RPMI8226 (cell line): ENCODE results near the gene FCN3.
"Not testable (repeated sequence)": the region's sequence is repeated elsewhere in the genome, so short reads cannot be mapped to it uniquely, and the experiment has no call there.

Experiments
- DNase-seq: peaks from one replicate; pipeline ENCODE4 v3.0.0-alpha.2; 2015

Gene FCN3

DNA sequence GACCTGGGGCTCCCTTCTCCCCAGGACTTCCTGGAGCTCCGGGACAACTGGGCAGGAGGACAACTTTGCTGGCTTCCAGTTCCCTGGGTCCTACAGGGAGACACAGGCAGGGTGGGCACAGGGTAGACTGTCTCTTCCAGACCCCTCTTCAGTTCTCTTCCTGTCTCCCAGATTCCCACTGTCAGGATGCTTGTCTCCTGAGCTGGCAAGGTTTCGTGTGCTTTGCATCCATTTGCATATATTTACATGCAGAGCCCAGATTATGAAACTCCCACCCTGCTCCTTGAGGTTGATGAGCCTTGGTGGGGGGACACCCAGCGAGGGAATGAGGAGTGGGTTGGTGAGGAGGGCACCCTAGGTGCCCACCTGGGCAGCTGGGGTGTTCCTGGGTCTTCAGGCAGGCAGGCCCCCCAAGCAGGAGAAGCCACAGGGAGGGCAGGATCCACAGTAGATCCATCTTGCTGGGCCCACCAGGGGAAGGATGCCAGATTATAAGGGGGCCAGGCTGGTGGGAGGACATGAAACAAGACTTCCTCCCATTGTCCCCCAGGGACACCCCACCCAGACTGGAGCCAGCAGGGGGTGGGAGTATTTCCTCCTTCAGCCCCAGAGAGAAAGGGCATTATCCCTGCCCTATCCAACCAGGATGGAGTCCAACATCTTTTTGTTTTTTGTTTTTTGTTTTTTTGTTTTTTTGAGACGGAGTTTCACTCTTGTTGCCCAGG lies at the start of gene FCN3:
TSS of gene FCN3 (minus strand) at position 463 of the 725 bp plus-strand sequence. CDS start at position 457, 6 bp downstream.
- no peak for DNase-seq

DNA sequence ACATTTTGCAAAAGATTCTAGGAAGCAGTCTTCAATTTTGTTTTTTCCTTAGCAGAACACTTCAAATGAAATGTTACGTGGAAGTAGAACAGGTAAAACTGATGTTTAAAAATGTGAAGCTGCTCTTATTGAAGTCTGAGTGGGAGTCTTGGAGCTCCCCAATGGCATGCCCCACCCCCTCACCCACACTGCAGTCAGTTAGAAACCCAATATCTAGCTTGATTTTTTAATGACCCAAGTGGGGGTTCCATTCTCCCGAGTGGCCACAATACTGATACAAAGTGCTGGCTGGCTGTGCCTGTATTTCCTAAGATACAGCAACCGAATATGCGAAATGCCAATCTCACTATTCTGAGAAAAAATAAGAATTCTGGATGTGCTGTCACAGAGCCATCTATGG lies 49.1 kb upstream of the FCN3 start:
- DNase-seq = no peak

DNA sequence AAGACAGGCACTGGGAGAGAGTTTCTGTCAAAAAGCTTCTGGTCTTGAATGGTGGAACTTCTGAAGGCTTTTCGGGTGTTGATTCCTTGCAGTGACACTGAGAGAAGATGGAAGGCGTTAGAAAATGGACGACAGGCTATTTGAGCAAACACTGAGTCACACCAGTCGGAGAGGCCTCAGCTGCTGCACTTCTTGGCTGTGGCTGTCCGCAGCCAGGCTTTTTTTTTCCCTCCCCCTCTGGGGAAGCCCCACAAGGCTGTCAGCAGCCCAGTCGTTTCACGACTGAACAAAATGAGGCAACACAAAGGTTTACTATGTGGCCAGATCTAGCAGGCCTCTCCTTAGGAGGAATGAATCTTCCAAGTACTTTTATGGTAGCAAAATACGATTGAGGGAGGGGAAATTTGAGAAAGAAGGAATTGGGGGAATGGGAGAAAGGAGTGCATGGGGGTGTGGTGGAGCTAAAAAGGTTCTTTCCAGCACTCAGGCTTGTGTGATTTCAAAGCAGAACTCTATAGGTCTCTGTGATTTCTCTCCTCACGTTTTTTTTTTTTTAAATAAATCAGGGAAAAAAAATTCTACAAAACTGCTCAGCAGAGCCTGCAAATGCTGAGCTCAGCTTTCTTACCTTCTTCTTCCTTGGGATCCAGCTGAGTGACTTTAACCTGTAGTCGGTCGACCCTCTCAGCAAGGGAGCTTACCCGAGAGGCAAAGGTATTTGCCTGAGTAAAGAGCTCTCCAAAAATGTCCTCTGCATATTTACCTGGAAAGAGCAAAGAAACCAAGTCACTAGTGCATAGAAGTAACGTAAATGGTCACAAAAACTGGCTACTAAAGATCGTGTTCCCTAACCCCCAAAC lies 43.9 kb upstream of the FCN3 start:
- DNase-seq = no peak

DNA sequence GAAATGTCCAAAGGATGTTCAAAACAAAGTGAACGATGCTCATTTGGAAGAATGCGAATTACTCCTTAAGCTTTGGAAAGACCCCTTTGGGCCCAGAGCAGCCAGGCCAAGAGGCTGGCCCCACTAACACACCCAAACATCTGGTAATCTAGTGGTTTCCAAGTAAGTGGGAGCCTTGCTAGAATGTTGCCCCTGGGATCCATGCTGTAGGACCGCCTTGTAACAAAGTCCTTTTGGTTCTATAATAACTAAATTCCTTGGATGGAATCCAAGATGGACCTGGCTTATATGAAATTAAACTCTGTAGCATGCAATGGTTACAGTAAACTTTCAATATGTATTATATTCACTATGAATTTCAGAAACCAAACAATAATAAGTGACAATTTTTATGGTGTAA lies 43.1 kb upstream of the FCN3 start:
- DNase-seq = no peak

DNA sequence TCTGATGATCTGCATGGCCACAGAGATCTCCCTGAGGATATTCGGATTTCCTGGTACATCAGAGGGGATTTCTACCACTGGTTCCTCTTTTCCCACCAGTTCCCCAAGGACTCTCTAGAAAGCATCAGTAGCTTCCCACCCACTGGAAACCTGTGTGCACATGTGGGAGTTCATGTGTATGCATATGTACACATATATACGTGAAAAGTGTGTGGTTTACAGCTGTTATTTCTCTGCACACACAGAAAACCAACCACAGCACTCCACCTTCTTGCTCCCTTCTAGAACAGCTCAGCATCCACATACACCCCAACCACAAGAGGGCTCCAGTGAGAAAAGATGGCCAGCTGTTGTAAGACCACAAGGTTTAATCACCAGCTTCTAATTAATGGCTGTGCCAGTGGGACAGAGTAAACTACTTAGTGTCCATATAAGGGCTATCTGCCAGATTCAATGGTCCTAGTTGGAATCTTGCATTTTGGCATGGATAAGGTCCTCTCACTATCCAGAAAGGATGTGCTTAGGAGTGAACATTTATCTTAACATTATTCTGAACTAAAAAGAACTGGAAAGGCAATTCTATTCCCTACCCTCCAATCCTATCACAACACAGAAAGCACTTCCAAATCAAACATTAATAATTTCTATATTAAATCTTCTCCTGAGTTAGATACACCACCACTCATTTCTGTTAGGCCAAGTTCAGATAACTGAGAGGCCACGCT lies 41.9 kb upstream of the FCN3 start:
- peak; percentile 67 for DNase-seq

DNA sequence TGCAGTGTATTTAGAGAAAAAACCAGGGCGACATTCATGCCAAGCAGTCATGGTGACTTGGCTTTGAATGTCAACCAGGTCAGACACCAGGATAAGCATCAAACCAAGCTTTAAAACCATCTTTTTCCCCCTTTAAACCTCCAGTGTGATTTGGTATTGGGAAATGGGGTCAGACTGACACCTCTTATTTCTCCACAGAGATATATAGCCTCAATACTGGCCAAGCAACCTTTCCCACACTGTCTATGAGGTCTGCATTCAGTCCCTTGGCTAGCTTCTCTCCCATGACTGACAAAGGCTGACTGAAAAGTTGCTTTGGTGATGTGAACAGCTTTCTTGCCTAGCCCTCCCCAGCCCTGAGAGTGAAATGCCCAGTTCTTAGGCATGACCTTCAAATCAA lies 39.5 kb upstream of the FCN3 start:
- no peak for DNase-seq

DNA sequence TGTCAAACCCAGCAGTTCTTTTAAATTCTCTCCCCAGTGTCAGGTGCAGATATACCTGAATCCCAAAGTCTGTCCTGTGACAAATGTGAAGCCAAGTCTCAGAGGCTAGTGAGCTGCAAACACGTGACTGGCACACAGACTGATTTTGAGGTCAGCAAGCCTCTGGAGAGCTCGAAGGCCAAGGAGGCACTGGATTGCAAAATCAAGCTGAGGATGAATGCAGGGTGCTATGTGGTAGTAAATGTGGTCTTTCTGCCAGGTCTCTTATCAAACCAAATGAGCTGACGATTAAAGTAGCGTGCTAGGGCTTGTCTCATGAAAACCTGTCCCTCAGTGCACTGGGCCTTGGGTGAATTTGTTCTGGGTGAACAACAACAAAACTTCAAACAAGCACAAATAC lies 38.4 kb upstream of the FCN3 start:
- DNase-seq = no peak

DNA sequence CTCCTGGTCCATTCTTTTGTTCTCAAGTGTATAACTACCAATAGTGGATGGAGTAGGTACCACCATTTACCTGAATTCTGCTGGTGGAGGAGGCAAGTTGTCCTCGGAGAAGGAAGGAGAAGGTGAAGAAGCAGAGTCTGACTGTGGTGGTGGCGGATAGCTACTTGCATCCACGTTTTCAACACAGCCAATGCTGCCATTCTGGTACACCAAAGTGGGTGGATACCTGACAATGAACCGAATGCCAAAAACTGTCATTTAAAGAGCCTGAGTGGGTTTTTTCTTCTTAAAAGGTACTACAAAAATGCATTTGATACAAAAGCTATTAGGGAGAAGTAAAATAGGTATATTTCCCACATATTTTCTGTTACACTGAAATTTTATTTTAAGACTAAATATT lies 37.9 kb upstream of the FCN3 start:
- DNase-seq = no peak

DNA sequence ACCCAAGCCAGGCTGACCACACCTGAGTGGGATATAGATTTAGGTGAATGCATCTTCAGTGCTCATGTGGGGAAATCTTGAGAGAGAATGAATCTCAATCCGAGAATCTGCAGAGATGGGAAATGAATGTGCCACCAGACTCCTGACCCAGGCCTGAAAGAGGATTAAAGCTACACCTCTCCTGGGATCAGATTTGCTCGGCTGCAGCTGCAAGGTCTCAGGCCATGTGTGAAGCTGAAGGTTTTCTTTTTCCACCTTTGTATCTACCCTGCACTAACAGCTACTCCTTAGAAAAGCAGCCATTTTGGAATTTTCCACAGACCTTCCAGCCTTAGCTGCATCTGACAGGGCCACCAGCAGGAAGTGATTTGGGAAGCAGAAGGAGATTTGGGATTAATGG lies 36.1 kb upstream of the FCN3 start:
- DNase-seq = no peak

DNA sequence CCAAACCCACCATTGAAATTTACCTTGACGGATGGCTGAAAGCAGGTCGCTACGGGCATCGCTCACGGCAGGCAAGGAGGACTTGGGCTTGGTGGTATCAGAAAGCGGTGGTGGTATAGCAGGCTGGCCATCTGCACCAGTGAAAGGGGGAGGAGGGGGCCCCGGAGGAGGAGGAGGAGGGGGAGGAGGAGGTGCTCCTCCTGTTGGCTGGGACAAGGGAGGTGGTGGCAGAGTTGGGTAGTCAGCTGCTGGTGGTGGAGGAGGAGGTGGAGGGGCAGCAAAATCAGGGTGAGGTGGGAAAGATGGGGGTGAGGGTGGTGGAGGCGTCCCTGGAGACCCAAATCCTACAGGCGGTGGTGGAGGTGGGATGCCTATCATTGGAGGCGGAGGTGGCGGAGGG lies 35.0 kb upstream of the FCN3 start:
- no peak for DNase-seq

DNA sequence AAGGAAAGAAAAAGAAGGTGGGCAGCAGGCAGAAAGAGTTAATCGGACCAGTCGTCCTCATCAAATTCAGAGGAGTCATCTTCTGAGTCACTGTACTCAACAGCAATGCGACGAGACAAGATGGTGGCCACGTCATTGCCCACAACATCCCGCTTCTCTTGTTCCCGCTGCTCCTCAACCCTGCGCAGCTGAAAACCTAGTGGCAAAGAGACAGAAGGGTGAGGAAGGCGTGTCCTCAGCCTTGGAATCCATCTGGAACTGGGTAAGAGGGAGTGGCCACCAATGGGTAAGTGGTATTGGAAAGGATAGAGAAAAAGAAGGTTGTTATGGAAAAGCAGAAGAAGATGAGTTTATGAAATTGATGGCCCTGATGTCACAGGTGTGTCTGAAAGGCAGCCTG lies 33.5 kb upstream of the FCN3 start:
- no peak for DNase-seq

DNA sequence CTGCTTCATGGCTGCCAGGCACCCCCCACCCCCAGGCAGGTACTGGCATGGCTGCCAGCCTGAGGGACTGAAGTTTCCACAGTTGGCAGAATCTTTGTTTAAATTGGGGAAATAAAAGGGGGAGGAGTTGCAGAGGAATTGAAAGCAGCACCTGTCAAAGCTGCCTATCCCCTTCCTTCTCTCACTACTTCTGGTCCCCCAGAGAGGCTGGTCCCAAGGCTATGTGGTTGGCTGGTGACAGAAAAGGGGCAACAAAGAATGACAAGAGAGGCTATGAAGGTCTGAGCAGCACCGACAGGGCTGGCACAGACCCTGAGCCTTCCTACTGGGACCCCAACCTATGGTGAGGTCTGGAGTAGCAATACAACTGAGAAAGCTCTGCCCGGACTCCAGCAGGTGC lies 32.2 kb upstream of the FCN3 start:
- DNase-seq = not testable (repeated sequence)

DNA sequence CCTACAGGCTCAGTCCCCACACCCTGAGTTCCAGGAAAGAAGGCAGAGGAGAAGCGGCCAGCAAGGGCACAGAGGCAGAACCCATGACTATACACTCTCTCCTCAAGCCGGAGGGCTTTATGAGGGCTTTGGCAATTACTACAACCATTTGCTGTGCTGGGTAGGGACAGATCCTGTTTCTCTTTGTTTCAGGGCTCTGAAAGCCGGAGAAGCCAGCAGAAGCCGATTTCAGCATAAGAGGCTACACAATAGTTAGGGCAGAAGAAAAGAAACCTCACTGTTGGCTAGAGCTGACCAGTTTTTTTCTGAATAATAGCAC lies 31.7 kb upstream of the FCN3 start:
- no peak for DNase-seq

DNA sequence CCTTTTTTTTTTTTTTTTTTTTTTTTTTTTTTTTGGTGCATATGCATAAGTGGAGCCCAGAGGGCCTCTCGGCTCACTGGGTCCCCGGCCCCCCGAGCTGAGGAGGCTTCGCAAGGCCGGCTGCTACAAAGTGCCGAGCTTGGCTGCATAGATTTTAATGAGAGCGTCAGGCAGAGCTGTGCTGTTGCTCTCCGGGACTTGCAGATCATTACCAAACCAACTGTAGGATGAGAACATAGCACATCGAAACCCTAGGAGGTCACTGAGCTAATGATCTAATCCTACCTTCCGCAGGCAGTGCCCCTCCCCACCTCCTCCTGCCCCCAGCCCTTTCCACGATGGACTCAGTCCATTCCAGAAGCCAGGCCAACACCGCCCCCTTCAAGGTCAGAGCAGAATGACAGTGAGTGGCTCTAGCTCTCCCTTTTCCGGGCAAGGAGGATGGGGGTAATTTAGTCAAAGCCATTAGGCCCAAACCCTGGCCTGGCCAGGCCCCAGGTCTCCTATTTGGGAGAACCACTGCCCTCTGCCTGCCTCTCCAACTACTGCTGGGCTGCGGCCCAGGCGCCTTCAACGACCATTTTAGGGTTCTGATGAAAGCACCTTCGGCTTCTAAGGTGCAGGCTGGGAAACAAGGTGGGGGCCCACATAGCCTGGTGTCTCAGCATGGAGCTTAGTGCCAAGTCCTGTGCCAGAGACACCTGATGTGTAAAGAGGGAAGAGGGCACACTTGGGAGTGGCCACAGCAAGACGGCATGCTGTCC lies 31.2 kb upstream of the FCN3 start:
- not testable (repeated sequence) for DNase-seq

DNA sequence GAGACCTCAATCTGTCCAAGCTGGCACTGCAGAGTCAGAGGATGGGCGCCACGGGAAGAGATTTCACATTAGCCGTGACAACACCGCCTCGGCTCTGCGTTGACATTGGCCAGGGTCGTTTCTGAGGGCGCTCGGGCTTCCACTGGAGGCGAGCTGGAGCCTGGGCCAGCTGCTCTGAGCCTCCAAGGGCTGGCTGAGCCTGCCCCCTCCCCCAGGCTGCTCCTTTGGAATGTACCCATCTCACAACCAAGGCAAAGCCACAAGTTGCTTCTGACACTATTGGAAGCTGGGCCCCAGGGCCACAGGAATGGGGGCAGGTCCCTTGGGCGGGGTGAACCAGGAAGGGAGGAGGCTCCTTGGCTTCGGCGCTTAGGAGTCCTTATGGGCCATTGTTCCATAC lies 30.4 kb upstream of the FCN3 start:
- no peak for DNase-seq

DNA sequence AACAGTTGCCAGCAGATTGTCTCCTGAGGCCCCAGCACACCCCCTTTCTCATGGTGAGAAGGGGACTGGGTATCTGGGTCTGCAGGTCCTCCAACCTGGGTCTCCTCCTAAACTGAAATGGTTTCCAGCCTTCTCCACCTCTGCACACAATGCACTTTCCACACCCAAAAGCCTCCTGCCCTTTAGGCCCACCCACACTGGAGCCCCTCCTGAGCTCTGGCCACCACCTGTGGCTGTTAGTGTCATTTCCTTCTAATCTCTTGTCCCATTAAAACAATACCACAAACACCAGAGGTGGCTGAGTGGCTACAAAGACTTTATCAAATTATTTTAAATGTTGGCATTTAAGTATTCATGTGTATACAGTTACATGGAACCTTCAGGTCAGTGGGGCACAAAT lies 29.3 kb upstream of the FCN3 start:
- no peak for DNase-seq

DNA sequence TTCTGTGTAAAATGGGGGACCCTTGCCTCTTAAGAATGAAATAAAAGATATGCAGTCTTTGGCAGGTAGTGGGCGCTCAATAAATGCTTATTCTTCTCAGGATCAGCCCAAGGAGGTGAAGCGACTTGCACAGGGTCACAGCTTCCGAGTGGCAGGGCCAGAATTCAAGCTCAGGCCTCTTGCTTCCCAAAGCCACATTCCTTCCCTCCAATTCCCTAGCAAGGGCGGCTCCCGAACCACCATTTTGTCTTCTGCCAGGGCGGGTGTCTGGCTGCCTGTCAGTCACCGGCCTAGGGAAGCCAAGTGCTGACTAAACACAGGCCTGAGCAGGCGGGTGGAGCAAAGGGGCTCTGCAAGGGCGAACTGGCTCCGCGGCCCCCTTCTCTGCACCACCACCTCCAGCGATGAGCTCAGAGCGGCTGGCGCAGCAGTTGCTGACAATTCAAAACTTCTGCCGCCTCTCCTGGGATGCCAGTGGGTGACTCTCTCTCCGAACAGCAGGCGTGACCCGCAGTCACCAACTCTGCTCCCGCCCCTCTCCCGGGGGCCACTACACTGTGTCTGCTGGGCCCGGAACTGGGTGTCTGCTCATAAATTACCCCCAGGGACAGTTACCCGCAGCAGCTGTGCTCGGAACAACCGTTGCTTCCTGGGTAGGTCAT lies 28.6 kb upstream of the FCN3 start:
- no peak for DNase-seq

DNA sequence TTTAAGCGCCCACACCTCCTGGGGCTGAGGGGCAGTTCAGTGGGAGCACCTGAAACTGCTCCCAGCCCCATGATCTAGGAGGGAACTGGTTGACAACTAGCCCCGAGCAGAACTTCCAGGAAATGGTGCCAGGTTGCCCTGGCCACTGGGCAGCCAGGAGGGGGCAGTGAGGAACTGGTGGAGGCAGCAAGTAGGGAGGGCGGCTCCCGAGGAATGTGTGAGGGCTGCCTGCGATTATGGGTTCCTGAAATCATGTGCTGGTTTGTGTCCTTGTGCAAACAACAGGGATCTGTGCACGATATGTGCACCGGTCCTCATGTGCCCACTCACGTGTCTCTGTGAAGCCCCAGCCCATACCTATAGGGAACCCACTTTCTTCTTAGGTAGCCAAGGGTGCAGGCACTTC lies 27.7 kb upstream of the FCN3 start:
- DNase-seq = no peak

DNA sequence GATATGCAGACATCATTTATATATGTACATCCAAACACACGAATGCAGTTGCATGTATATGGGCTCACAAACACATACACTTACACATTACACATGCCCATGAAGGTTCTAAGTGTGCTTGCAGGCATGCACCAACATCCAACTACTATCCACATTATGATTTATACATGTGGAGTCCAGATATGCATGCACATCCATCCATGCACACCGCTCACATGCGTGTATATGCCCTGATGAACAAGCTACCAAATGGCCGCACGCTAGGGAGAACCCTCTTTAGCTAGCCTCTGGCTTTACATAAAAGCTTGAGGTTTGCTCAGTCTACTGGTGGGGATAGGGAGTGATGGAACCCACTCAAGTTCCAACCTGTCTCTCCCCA lies 26.3 kb upstream of the FCN3 start:
- DNase-seq = no peak

DNA sequence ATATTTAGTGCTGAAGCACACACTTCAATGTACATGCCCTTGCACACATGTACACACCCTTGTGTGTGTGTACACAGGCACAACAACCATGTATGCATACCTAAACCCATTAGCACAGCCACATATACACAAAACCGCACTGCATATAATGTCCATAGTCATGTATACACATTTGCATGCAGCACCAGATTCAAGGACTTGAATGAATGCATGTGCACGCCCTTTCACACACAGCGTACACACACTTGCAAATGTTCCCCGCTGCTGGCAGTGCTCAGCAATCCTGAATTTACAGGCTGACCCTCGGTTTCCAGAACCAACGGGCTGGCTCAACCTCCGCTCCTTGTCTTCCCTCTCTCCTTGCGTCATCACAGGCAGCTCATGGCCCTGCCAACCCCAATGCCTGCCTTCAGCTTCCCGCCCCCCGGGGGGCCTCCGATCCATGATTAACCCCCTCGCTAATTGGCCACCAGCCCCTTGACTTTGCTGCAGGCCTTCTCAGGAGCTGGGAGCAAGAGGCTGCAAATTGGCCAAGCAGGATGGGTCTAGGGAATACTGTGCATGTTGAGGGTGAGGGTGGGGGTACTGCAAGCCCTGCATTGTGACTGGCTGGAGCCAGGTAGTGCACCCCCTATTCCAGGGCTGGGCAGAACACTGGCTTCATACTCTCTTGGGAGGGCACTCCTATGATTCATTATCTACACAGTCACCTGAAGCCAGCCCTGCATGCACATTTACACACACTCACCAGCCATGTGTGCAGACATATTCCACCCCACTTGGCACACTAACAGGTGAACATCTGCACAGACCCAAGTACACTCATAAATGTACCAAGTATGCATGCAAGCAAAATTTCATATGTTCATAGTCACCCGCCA lies 25.7 kb upstream of the FCN3 start:
- no peak for DNase-seq

DNA sequence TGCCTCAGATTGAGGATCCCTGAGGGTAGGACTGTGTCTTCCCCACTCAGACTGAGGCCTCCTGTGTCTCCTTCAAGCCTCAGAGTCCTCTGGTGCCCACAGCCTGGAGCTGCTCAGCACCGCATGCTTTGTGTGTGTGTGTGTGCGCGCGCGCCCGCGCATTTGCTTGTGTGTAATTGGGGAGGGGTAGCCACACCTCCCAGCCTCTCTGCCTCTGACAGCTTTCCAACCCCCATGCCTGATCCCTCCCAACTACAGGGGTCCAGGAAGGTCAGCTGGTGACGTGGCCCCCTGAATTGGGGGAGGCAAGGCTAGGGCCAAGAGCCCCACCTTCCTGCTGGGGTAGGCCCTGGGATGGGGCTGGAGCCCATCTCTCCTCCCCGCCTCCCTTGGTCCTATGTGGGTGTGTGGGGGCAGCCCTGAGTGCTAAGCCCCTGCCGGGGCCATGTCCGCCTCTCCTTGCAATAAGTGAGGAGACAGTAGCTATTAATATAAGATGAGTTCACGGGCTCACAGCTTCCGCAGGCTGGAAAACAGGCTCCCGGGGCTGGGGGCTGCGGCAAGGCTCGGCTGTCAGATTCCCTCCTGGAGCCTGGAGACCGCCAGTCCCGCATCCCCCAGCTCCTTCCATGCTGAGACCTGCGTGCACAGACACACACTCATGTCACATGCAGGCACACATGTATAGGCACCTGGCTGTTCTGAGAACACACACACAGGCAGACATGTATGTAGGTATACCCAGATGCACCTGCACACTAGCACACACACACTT lies 24.8 kb upstream of the FCN3 start:
- DNase-seq = no peak
